CD4-positive, alpha-beta T cell treated with Interleukin-4 for 1 hour (primary cell): ENCODE data around the gene KLHL29.

Source experiments
- DNase-seq, 2 donors: peaks; one replicate each; pipeline ENCODE4 v3.0.0-alpha.2; 2020 to 2022

The KLHL29 gene

GRCh38 chr2:23536326-23536725 lies 151.3 kb downstream of the KLHL29 start:
- no peak for DNase-seq

- no peak for DNase-seq
Observed at GRCh38 chr2:23537991-23538390, 153.0 kb downstream of the KLHL29 start.

- no peak for DNase-seq
Observed at GRCh38 chr2:23538566-23538965, 153.6 kb downstream of the KLHL29 start.

- no peak for DNase-seq
Observed at GRCh38 chr2:23540804-23541360, 155.9 kb downstream of the KLHL29 start.

- DNase-seq: no peak
Observed at GRCh38 chr2:23541503-23542229, 156.7 kb downstream of the KLHL29 start.

- DNase-seq: no peak
Observed at GRCh38 chr2:23542230-23542789, 157.3 kb downstream of the KLHL29 start.

GRCh38 chr2:23543302-23543701 lies 158.3 kb downstream of the KLHL29 start:
- no peak for DNase-seq

- no peak for DNase-seq
Observed at GRCh38 chr2:23543728-23544127, 158.7 kb downstream of the KLHL29 start.

- DNase-seq: no peak
Observed at GRCh38 chr2:23544589-23545295, 159.8 kb downstream of the KLHL29 start.

GRCh38 chr2:23545396-23545795 lies 160.4 kb downstream of the KLHL29 start:
- no peak for DNase-seq

- no peak for DNase-seq
Observed at GRCh38 chr2:23545811-23546210, 160.8 kb downstream of the KLHL29 start.

GRCh38 chr2:23546913-23547312 lies 161.9 kb downstream of the KLHL29 start:
- DNase-seq: no peak

GRCh38 chr2:23547725-23548124 lies 162.7 kb downstream of the KLHL29 start:
- DNase-seq: no peak

- DNase-seq: no peak
Observed at GRCh38 chr2:23548143-23548769, 163.3 kb downstream of the KLHL29 start.

GRCh38 chr2:23549051-23549450 lies 164.1 kb downstream of the KLHL29 start:
- no peak for DNase-seq

- no peak for DNase-seq
Observed at GRCh38 chr2:23549821-23550530, 165.0 kb downstream of the KLHL29 start.

- no peak for DNase-seq
Observed at GRCh38 chr2:23550553-23550952, 165.6 kb downstream of the KLHL29 start.

GRCh38 chr2:23551875-23552274 lies 166.9 kb downstream of the KLHL29 start:
- no peak for DNase-seq

- no peak for DNase-seq
Observed at GRCh38 chr2:23553561-23553960, 168.6 kb downstream of the KLHL29 start.

GRCh38 chr2:23554054-23554697 lies 169.2 kb downstream of the KLHL29 start:
- DNase-seq: no peak

- no peak for DNase-seq
Observed at GRCh38 chr2:23555944-23556343, 171.0 kb downstream of the KLHL29 start.

GRCh38 chr2:23556929-23557328 lies 171.9 kb downstream of the KLHL29 start:
- DNase-seq: no peak
